IMR-90 (cell line): ENCODE data around the gene SBF2. TPM values are rescaled to one million over a fixed set of nuclear protein-coding genes. Genes with fewer than 3 reads are reported as not detected.

Experiments
- ATAC-seq: fragments of 200-7000 bp; cut with Tn5 transposase; 2 replicates; pipeline ENCODE4 v1.9.1; 2020; ENCODE audit warnings: low read depth, mild to moderate bottlenecking, moderate library complexity
- BruUV-seq: library from RNA; stranded (reverse); fragments of 400-500 nt; replicated peaks from 2 replicates; lab custom pipeline; 2021; lab: Mats Ljungman, UMichigan
- CTCF ChIA-PET: fragments of 300-600 bp; formaldehyde crosslinking; extraction: SDS; loops from one replicate; lab custom pipeline; 2021; ENCODE audit warnings: antibody characterized with exemption; lab: Yijun Ruan, JAX
- POLR2A ChIA-PET: fragments of 300-600 bp; sonication (Branson Sonifier 250); formaldehyde crosslinking; loops from one replicate; lab custom pipeline; 2022; ENCODE audit warnings: antibody characterized with exemption; ENCODE audit not compliant: unreplicated experiment; lab: Charles Lee
- DNase-seq: peaks from one replicate; pipeline ENCODE4 v3.0.0; 2013
- H2AFZ ChIP-seq: replicated peaks from 2 replicates; pipeline ENCODE3; 2013; ENCODE audit warnings: low read length, mild to moderate bottlenecking; ENCODE audit not compliant: poor library complexity
- H2AK5ac ChIP-seq: 2 replicates; pipeline ENCODE4 v1.6.1; 2013; ENCODE audit warnings: low read depth, low read length, inconsistent platforms
- H2AK9ac ChIP-seq: replicated peaks from 2 replicates; pipeline ENCODE3; 2013; ENCODE audit warnings: mild to moderate bottlenecking, low read depth, low read length, moderate library complexity; ENCODE audit not compliant: poor library complexity
- H2BK120ac ChIP-seq: 2 replicates; pipeline ENCODE4 v1.6.1; 2013; ENCODE audit warnings: low read depth, low read length, inconsistent platforms
- H2BK15ac ChIP-seq: 3 replicates; pipeline ENCODE4 v1.6.1; 2013; ENCODE audit warnings: low read depth, low read length, inconsistent platforms
- H2BK20ac ChIP-seq: 2 replicates; pipeline ENCODE4 v1.6.1; 2013; ENCODE audit warnings: low read depth, mild to moderate bottlenecking, inconsistent platforms, low read length, moderate library complexity
- H2BK5ac ChIP-seq: 2 replicates; pipeline ENCODE4 v1.6.1; 2013; ENCODE audit warnings: mild to moderate bottlenecking, low read depth, low read length, inconsistent platforms; ENCODE audit not compliant: poor library complexity, severe bottlenecking
- H3K14ac ChIP-seq: replicated peaks from 2 replicates; pipeline ENCODE4 v1.6.1; 2013; ENCODE audit warnings: low read depth, low read length, inconsistent platforms
- H3K18ac ChIP-seq: 2 replicates; pipeline ENCODE4 v1.6.1; 2013; ENCODE audit warnings: low read depth, low read length, control low read depth
- H3K23ac ChIP-seq: 2 replicates; pipeline ENCODE4 v1.6.1; 2013; ENCODE audit warnings: low read depth, low read length, inconsistent platforms
- H3K27ac ChIP-seq: 2 replicates; pipeline ENCODE4 v1.5.1; 2013; ENCODE audit warnings: mild to moderate bottlenecking, control low read depth, low read length; ENCODE audit not compliant: insufficient read depth
- H3K27me3 ChIP-seq: 2 replicates; pipeline ENCODE4 v1.6.1; 2013; ENCODE audit warnings: low read length; ENCODE audit not compliant: control insufficient read depth, insufficient read depth
- H3K36me3 ChIP-seq: 2 replicates; pipeline ENCODE4 v1.6.1; 2013; ENCODE audit warnings: low read length, mixed read lengths; ENCODE audit not compliant: control insufficient read depth, insufficient read depth
- H3K4ac ChIP-seq: 2 replicates; pipeline ENCODE4 v1.6.1; 2013; ENCODE audit warnings: low read depth, low read length, inconsistent platforms
- H3K4me1 ChIP-seq: 2 replicates; pipeline ENCODE4 v1.6.1; 2013; ENCODE audit warnings: low read length, mixed read lengths; ENCODE audit not compliant: control insufficient read depth, insufficient read depth
- H3K4me2 ChIP-seq: 2 replicates; pipeline ENCODE4 v1.6.1; 2013; ENCODE audit warnings: low read depth, mild to moderate bottlenecking, control low read depth, low read length, moderate library complexity
- H3K4me3 ChIP-seq: 2 replicates; pipeline ENCODE4 v1.5.1; 2013; ENCODE audit warnings: low read depth, mild to moderate bottlenecking, control low read depth, low read length, moderate library complexity; ENCODE audit not compliant: insufficient read depth
- H3K56ac ChIP-seq: 2 replicates; pipeline ENCODE4 v1.6.1; 2013; ENCODE audit warnings: low read length, inconsistent platforms; ENCODE audit not compliant: insufficient read depth; ENCODE audit errors: extremely low read depth
- H3K79me1 ChIP-seq, 2 experiments: 2 replicates each; pipeline ENCODE4 v1.6.1; 2013; ENCODE audit warnings: low read length in 2 of 2, inconsistent platforms in 1 of 2, low read depth in 1 of 2
- H3K9ac ChIP-seq: 2 replicates; pipeline ENCODE4 v1.6.1; 2013; ENCODE audit warnings: low read depth, low read length, control low read depth
- H3K9me1 ChIP-seq: 2 replicates; pipeline ENCODE4 v1.6.1; 2013; ENCODE audit warnings: low read length, inconsistent platforms; ENCODE audit not compliant: insufficient read depth
- H3K9me3 ChIP-seq: 2 replicates; pipeline ENCODE4 v1.6.1; 2013; ENCODE audit warnings: low read length; ENCODE audit not compliant: control insufficient read depth, insufficient read depth
- H4K20me1 ChIP-seq: 2 replicates; pipeline ENCODE4 v1.6.1; 2013; ENCODE audit warnings: low read length, inconsistent platforms; ENCODE audit not compliant: insufficient read depth
- H4K5ac ChIP-seq: 2 replicates; pipeline ENCODE4 v1.6.1; 2013; ENCODE audit warnings: mild to moderate bottlenecking, low read depth, low read length, control low read depth
- H4K8ac ChIP-seq, 2 experiments: 2 replicates each; pipeline ENCODE4 v1.6.1; 2013; ENCODE audit warnings: low read depth in 2 of 2, low read length in 2 of 2, control low read depth in 1 of 2, inconsistent platforms in 1 of 2
- H4K91ac ChIP-seq: 2 replicates; pipeline ENCODE4 v1.6.1; 2013; ENCODE audit warnings: low read depth, low read length, inconsistent platforms; ENCODE audit not compliant: insufficient read depth
- CEBPB ChIP-seq: IDR thresholded peaks from 2 replicates; pipeline ENCODE4 v1.6.1; 2012; ENCODE audit warnings: low read depth, low read length, improper control_type of control experiment
- CHD1 ChIP-seq: IDR thresholded peaks from 2 replicates; pipeline ENCODE4 v1.6.1; 2012; ENCODE audit warnings: low read depth, low read length, improper control_type of control experiment
- FOS ChIP-seq: fragments of 150-350 bp; IDR thresholded peaks from 2 replicates; pipeline ENCODE4 v1.6.1; 2016; ENCODE audit warnings: low read depth, low read length
- MAZ ChIP-seq: IDR thresholded peaks from 2 replicates; pipeline ENCODE4 v1.6.1; 2012; ENCODE audit warnings: low read depth, mild to moderate bottlenecking, low read length, improper control_type of control experiment, moderate library complexity, borderline replicate concordance
- NFE2L2 ChIP-seq: fragments of 150-350 bp; IDR thresholded peaks from 2 replicates; pipeline ENCODE4 v1.6.1; 2016; ENCODE audit warnings: low read depth, mild to moderate bottlenecking, low read length
- POLR2A ChIP-seq: IDR thresholded peaks from 2 replicates; pipeline ENCODE4 v1.6.1; 2012; ENCODE audit warnings: mild to moderate bottlenecking, low read depth, low read length
- RAD21 ChIP-seq: IDR thresholded peaks from 2 replicates; pipeline ENCODE4 v1.6.1; 2012; ENCODE audit warnings: low read length, improper control_type of control experiment
- RCOR1 ChIP-seq: IDR thresholded peaks from 2 replicates; pipeline ENCODE4 v1.6.1; 2012; ENCODE audit warnings: mild to moderate bottlenecking, low read length, improper control_type of control experiment; ENCODE audit not compliant: insufficient replicate concordance
- SMC3 ChIP-seq: fragments of 150-350 bp; IDR thresholded peaks from 2 replicates; pipeline ENCODE4 v1.6.1; 2016; ENCODE audit warnings: low read depth, mild to moderate bottlenecking, antibody characterized with exemption, low read length, moderate library complexity
- WGBS, 2 experiments: methylation state at CpG; one replicate each; pipeline versions ENCODE4 v1.1.5 to v1.1.7; 2013; ENCODE audit warnings: missing lambda C conversion rate in 2 of 2; ENCODE audit not compliant: insufficient read length in 1 of 2; ENCODE audit errors: extremely low coverage in 2 of 2; 5-methylcytosine and 5-hydroxymethylcytosine counted together
- dilution Hi-C: fragments of 300-500 bp; cut with HindIII; formaldehyde crosslinking; loops from one replicate; pipeline ENCODE4 v1.14.3; 2018; ENCODE audit warnings: low sequenced_read_pairs; ENCODE audit not compliant: unreplicated experiment
- in situ Hi-C: fragments of 300-500 bp; cut with MboI; formaldehyde crosslinking; loops from 3 replicates; pipeline ENCODE4 v1.14.3; 2019; ENCODE audit warnings: low sequenced_read_pairs, inconsistent platforms, mixed read lengths
- intact Hi-C: fragments of 100-400 bp; cut with micrococcal nuclease; formaldehyde crosslinking; loops from 2 replicates; pipeline ENCODE4 v1.10.0; 2022
- polyA plus RNA-seq, 3 experiments: library from polyadenylated mRNA; depleted of rRNA; stranded (reverse); fragments of >200 nt; gene quantifications; 2 replicates each; pipeline ENCODE4 v1.2.3, GENCODE V29; 2012; ENCODE audit warnings: low replicate concordance in 1 of 3
- total RNA-seq: library from RNA; depleted of rRNA; stranded (reverse); fragments of >200 nt; gene quantifications from 2 replicates; pipeline ENCODE4 v1.2.3, GENCODE V29; 2012
- TF ChIP-seq, protein P1 (sequence below): fragments of 150-350 bp; IDR thresholded peaks from 2 replicates; pipeline ENCODE4 v1.6.1; 2016; ENCODE audit warnings: low read depth, mild to moderate bottlenecking, low read length, moderate library complexity, borderline replicate concordance
- TF ChIP-seq, protein P2 (sequence below): conservative IDR thresholded peaks from 2 replicates; pipeline ENCODE4 v1.5.1; 2012; ENCODE audit warnings: mild to moderate bottlenecking, low read depth, low read length, improper control_type of control experiment

The SBF2 gene
- total and polyA plus RNA-seq, 2 of the 4 experiments (the other 2 are of a cell fraction) = 23.8 to 51.8 TPM

DNA sequence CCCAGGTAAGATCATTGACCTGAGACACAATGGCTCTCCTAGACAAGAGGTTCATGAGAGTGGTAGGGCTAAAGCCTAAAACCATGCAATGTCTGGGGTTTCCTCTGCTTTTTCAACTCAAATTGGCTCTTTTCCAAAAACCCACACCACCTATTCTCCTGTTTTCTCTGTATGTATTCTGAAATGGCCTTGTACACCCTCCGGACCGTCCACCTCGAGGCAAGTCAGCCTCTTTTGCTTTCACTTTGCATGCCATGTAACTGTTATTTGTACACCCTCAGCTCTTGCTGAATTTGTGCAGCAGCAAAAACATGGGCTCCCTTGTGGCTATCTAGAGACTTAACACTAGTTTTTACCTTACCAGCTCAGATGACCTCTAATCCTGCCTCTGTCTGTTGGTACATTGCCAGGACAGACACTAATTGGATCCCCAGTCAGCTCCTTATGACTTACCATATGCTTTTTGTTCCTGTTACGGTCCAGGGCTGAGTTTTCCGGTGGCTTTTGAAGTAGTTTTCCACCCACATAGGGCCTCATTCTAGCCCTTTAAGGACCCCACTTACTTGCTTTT, 288.0 kb downstream of the SBF2 start:
- dilution Hi-C loops = no loop called here

More for the DNA sequence above, 288.0 kb downstream of the SBF2 start:
- ChIA-PET CTCF (no interaction called here), POLR2A (interaction anchor here (0.6 kb wide), 1 partner anchor 11 kb away, joined by 3 read pairs; no protein-coding TSS in a partner anchor)
- Histone ChIP-seq H3K79me1 (peaks cover 9 to 15% of the 10 kb centered on the region in 2 experiments; a peak in 3 of 4 replicates), H3K9me1 (peaks cover 3% of the 10 kb centered on the region), H2BK5ac (no peak overlapping the region), H4K20me1 (no peaks in the 10 kb centered on the region), H3K4ac (no peak overlapping the region), H3K9me3 (peaks cover 15% of the 10 kb centered on the region), H3K4me3 (no peak overlapping the region), H2BK20ac (no peak overlapping the region), H4K91ac (no peak overlapping the region), H3K27me3 (no peaks in the 10 kb centered on the region), H3K36me3 (peaks cover 6% of the 10 kb centered on the region), H3K4me2 (no peak overlapping the region), H3K4me1 (peaks cover 6% of the 10 kb centered on the region), H3K23ac (no peak overlapping the region), H3K18ac (no peak overlapping the region), H4K5ac (no peak overlapping the region), H3K27ac (no peak overlapping the region), H2BK120ac (no peak overlapping the region), H3K9ac (no peak overlapping the region), H2AK9ac (no peak overlapping the region), H2BK15ac (no peak overlapping the region), H3K56ac (no peak overlapping the region), H4K8ac (no peak overlapping the region), H3K14ac (peak overlapping the region; percentile 31; the same call in 1 of the 2 replicates), H2AK5ac (peak overlapping the region; percentile 24), H2AFZ (no peak overlapping the region)
- BruUV-seq = no TSS peak
- in situ Hi-C loops (no loop called here), intact Hi-C loops (no loop called here)
- TF ChIP-seq MAZ = no peak
- TF ChIP-seq, protein P1, sequence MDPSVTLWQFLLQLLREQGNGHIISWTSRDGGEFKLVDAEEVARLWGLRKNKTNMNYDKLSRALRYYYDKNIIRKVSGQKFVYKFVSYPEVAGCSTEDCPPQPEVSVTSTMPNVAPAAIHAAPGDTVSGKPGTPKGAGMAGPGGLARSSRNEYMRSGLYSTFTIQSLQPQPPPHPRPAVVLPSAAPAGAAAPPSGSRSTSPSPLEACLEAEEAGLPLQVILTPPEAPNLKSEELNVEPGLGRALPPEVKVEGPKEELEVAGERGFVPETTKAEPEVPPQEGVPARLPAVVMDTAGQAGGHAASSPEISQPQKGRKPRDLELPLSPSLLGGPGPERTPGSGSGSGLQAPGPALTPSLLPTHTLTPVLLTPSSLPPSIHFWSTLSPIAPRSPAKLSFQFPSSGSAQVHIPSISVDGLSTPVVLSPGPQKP = no peak
- no peak for TF ChIP-seq POLR2A
- TF ChIP-seq, protein P2, sequence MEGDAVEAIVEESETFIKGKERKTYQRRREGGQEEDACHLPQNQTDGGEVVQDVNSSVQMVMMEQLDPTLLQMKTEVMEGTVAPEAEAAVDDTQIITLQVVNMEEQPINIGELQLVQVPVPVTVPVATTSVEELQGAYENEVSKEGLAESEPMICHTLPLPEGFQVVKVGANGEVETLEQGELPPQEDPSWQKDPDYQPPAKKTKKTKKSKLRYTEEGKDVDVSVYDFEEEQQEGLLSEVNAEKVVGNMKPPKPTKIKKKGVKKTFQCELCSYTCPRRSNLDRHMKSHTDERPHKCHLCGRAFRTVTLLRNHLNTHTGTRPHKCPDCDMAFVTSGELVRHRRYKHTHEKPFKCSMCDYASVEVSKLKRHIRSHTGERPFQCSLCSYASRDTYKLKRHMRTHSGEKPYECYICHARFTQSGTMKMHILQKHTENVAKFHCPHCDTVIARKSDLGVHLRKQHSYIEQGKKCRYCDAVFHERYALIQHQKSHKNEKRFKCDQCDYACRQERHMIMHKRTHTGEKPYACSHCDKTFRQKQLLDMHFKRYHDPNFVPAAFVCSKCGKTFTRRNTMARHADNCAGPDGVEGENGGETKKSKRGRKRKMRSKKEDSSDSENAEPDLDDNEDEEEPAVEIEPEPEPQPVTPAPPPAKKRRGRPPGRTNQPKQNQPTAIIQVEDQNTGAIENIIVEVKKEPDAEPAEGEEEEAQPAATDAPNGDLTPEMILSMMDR = no peak
- TF ChIP-seq NFE2L2 = no peak
- TF ChIP-seq FOS = no peak
- TF ChIP-seq RCOR1 = no peak
- TF ChIP-seq CHD1 = no peak
- TF ChIP-seq CEBPB = no peak
- TF ChIP-seq SMC3 = no peak
- no peak for TF ChIP-seq RAD21
- DNase-seq (no peak), ATAC-seq (no peak)
- 89% methylated on average over 3 of the region's 5 CpGs; no CpG with 5 or more reads in 1 of the 2 experiments for WGBS, 2 experiments
